HG03439 (cell line): ENCODE results near the gene ZBTB20.
"Not testable (repeated sequence)": the region's sequence is repeated elsewhere in the genome, so short reads cannot be mapped to it uniquely, and the experiment has no call there.

Experiments used
- ATAC-seq: cut with Tn5 transposase; IDR thresholded peaks from one replicate; pipeline ENCODE4 v1.9.1; 2021; ENCODE audit warnings: mild to moderate bottlenecking, moderate library complexity; ENCODE audit not compliant: unreplicated experiment

The ZBTB20 gene

DNA sequence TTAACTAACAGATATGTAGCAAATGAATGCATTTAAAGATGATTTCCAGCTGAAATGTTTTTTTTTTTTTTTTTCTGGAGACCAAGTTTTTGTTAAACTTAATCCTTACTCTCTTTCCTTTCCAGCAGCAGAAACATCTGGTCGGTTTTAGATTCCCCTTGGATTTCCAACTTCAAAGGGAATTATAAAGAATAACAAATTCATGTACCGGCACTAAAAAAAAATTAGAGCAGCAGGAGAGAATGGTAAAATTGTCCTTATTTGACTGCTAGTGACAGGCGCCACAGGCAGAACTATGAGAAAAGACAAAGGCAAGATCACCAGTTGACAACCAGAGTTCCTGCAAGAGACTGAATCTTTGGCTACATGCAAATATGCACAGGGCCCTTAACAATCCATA, 459.9 kb downstream of the ZBTB20 start:
- ATAC-seq: no peak

DNA sequence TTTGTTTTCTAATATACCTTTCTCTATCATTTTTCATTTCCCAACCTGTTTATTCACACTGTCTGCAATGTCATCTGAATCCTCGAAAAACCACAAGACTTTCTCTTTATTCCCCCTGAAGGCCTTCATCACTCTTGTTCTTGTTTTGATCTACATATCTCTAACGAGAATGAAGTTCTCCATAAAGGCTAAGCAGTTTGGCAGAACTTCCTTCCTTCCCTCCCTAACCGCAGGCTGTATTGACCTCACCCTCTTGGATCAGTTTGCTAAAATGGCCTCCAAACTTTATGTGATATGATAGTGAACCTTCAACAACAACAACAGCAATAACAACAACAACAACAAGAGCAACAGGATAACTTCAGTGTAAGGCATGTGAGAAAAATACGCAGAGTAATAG, 460.5 kb downstream of the ZBTB20 start:
- ATAC-seq: no peak

DNA sequence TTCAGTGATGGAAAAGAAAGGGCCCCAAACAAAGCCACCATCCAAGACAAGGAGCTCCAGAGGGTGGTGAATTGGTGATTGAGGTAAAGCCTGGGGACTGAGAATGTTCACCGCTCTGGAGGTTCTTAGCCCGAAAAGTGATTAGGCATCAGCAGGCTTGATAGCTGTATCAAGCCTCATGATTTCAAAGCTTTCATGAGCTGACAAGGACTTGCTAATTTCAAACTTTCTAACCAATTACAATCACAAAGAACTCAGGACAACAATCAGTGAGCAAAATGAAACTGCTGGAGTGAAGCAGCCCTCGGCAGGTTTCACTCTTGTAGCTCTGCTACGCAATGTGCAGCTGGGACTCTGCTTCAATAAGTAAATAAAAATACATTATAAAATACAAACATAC, 461.9 kb downstream of the ZBTB20 start:
- no peak for ATAC-seq

GRCh38 chr3:114680299-114680698, 466.8 kb downstream of the ZBTB20 start:
- no peak for ATAC-seq

- not testable (repeated sequence) for ATAC-seq
Observed at GRCh38 chr3:114679773-114680172, 467.3 kb downstream of the ZBTB20 start.

DNA sequence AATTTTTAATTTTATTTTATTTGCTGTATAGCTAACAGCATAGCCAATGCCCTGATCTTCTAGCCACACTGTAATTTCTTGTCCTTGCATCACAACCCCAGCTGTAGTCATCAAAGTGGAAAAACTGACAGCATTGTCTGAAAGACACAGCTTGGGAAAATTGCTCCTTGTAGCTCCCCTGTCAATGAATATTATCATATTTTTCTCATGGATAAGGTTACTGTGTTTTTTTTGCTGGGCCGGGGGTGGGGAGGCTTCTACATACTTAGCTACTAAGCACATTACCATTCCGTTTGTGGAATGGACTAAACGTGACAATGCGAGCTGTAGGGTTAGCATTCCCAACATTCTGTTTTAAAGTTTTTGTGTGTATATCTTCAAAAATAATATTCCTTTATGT, 472.0 kb downstream of the ZBTB20 start:
- ATAC-seq: no peak

DNA sequence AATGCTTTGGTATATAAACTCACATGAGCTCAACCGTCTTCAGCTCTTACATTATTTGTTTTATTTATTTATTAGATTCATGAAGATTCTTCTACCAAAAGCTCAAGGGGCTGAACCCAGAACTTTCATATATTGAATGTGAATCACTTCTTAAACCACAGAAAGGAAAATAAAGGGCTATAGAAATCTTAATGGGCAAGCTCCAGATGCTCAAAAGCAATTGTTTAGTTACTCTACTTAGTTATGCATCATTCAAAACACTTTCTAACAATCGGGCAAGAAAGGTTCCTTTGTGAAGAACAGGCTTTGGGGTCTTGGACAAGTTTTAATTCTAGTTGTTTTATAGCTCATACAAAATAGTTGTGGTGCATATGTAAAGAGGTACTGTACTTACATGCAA, 473.1 kb downstream of the ZBTB20 start:
- no peak for ATAC-seq

GRCh38 chr3:114673481-114673880, 473.6 kb downstream of the ZBTB20 start:
- no peak for ATAC-seq

DNA sequence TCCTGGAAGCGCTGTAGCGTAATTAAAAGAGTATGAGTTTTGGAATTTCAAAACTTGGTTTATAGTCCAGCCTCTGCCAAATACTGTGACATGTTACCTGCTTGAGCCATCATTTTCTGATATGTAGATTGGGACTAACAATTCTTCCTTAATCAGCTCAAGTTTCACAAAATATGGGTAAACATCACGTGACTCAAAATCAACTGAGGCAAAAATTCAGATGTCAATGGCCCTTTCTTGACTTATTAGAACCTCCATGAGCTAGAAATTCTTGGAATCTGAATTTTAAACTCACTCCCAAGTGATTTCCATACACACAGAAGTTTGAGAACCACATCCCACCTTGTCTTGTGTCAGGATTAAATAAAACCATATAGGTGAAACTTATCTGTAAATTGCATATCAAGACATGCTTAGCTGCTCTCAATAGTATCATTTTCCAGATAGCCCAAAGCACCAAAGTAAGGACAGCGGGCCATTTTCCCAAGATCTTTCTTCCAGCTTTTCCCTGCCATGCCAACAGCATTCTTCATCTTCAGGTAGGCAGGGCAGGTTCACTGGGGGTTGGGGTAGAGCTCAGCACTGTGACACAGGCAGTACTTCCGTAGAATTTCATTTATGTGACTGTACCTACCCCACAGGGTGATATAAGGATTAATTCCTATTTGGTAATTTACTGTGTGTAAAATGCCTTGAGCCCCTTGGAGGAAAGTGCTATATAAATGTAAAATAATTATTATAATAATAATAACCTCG, 474.2 kb downstream of the ZBTB20 start:
- ATAC-seq: no peak

GRCh38 chr3:114671741-114672510, 475.2 kb downstream of the ZBTB20 start:
- ATAC-seq: no peak

- ATAC-seq: no peak
Observed at GRCh38 chr3:114669614-114670013, 477.5 kb downstream of the ZBTB20 start.

DNA sequence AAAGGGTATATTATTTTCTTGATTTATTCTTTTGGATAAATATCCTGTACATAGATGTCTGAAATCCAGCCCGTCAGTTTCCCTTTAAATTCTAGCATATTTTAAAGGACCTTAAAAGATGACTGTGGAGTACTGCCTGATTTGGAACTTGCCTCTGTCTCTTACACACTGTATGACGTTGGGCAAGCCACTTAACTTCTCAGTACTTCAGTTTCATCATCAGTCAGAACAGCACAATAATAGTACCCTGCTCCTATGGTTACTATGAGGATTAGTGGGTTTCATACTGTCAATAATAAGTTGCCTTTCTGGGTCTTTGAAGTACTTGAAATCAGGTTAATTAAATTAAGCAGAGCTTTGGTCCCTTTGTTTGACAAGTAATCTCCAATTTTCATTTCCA, 479.0 kb downstream of the ZBTB20 start:
- no peak for ATAC-seq

GRCh38 chr3:114666623-114667022, 480.5 kb downstream of the ZBTB20 start:
- ATAC-seq: no peak

DNA sequence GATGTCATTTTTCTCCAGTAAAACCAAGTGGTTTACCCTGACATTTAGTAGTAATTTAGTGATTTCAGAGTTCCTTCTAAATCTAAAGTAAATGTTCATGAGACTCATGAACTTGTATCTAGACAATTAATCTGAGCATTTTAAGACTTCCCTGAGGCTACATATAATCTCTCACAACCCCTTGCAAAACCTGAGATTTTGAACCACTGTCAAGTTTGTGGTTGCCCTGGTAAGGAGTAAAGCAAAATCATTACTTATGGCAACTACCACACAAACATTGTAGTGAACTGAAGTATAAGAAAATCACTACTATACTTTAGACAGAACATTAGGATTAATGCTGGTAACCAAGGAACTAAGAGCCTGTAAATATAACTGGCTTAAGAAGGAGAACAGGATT, 483.1 kb downstream of the ZBTB20 start:
- ATAC-seq: no peak

DNA sequence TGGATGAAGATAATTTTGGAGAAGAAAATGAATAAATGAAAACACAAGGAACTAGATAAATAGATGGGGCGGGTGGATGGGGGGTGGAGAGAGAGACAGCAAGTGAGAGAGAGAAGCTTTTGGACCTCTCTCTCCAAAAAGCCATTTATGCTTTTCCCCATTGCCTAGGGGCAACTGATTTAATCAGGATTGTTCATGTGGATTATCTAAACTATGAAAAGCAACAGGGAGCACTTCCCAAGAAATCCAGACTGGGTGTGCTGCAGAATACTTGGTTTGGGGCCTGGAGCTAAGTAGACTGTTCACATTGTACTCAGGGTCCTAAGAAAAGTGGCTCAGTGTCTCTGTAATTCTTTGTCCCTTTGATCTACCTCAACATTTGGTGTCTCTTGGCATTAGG, 486.3 kb downstream of the ZBTB20 start:
- no peak for ATAC-seq

GRCh38 chr3:114660124-114660523, 487.0 kb downstream of the ZBTB20 start:
- ATAC-seq: no peak

DNA sequence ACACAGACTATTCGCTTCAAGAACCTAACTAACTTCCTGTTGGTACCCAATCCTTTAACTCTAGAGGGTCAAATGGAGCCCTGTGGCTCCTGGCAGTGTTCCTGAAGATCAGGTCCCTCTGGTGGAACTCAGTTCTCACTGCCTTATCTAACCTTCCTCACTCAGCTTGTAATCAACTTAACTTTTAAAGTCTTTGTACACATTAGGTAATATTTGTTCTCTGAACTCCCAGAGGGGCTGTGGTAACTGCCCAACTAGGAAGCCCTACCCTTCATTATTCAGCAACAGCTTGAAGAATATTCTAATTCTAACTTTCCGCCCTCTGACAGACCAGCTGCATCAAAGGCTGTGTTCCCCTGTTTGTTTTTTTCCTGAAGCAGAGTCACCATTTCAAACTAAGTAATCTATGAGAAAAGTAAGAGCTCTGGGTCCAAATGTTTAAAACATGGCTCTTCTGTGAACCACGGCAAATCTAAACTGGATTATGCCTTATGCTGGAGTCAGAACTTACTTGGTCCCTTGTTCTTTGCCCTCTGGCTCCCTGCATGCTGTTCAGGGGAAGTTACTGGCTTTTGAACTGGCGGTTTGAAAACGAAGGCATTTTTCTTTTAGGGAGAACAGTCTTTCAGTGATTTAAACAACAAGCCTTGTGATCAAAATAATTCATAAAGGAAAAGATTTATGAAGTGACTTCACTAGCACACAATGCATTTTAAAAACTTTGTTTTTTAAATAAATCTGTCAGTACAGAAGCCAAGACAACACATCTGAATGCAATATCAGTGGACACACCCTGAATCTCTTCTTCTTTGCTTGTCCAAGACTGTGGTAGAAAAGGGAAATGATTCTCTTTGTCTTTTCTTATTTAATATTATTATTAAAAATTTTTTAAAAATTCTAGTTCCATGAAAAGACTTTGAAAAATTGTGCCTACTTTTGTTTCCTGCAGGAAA, 487.7 kb downstream of the ZBTB20 start:
- no peak for ATAC-seq

- ATAC-seq: no peak
Observed at GRCh38 chr3:114651555-114651954, 495.5 kb downstream of the ZBTB20 start.

- ATAC-seq: no peak
Observed at GRCh38 chr3:114650808-114651207, 496.3 kb downstream of the ZBTB20 start.

- no peak for ATAC-seq
Observed at GRCh38 chr3:114649331-114649730, 497.8 kb downstream of the ZBTB20 start.

GRCh38 chr3:114646526-114646925, 500.6 kb downstream of the ZBTB20 start:
- ATAC-seq: no peak
